Keratinocyte (primary cell): ENCODE measurements around the gene TNFAIP3. TPM values are rescaled to one million over a fixed set of nuclear protein-coding genes. Genes with fewer than 3 reads are reported as not detected.
"Not testable (repeated sequence)": the region's sequence is repeated elsewhere in the genome, so short reads cannot be mapped to it uniquely, and the experiment has no call there.

Experiments
- DNase-seq: peaks from one replicate; pipeline ENCODE4 v3.0.0-alpha.2; 2011; ENCODE audit warnings: low read depth, missing footprints, low spot score
- FAIRE-seq: peaks from 2 replicates; lab custom pipeline; 2011; peaks lifted over from hg19 to GRCh38; lab: Jason Lieb, UNC
- H2AFZ ChIP-seq: 2 replicates; pipeline ENCODE4 v1.6.0; 2012; ENCODE audit warnings: low read length, control low read depth, inconsistent platforms; ENCODE audit not compliant: control insufficient read depth
- H3K27ac ChIP-seq: 2 replicates; pipeline ENCODE4 v1.5.1; 2011; ENCODE audit warnings: low read length; ENCODE audit not compliant: control insufficient read depth, insufficient read depth
- H3K27me3 ChIP-seq: 3 replicates; pipeline ENCODE4 v1.6.0; 2011; ENCODE audit warnings: low read length; ENCODE audit not compliant: control insufficient read depth, insufficient read depth; ENCODE audit errors: extremely low read depth
- H3K36me3 ChIP-seq, 2 experiments: 2 replicates in 1 of 2; 3 replicates in 1 of 2; pipeline ENCODE4 v1.5.1; 2011; ENCODE audit warnings: low read length in 2 of 2, mild to moderate bottlenecking in 1 of 2; ENCODE audit not compliant: control insufficient read depth in 2 of 2, insufficient read depth in 2 of 2; ENCODE audit errors: extremely low read depth in 1 of 2
- H3K4me1 ChIP-seq: 3 replicates; pipeline ENCODE4 v1.5.1; 2011; ENCODE audit warnings: low read length; ENCODE audit not compliant: control insufficient read depth, insufficient read depth; ENCODE audit errors: extremely low read depth
- H3K4me2 ChIP-seq: 3 replicates; pipeline ENCODE4 v1.6.0; 2011; ENCODE audit warnings: low read depth, low read length; ENCODE audit not compliant: control insufficient read depth, insufficient read depth; ENCODE audit errors: extremely low read depth
- H3K4me3 ChIP-seq, 3 experiments: fragments of 200-600 bp in 1 of 3; sonication (generic) in 1 of 3; 2 replicates in 2 of 3; 3 replicates in 1 of 3; pipeline ENCODE4 v1.5.1; 2011 to 2016; ENCODE audit warnings: low read length in 3 of 3, mild to moderate bottlenecking in 3 of 3, control low read depth in 2 of 3, inconsistent platforms in 1 of 3, low read depth in 1 of 3, mixed read lengths in 1 of 3, mixed run types in 1 of 3, moderate library complexity in 1 of 3; ENCODE audit not compliant: control insufficient read depth in 2 of 3, insufficient read depth in 2 of 3; ENCODE audit errors: extremely low read depth in 1 of 3
- H3K79me2 ChIP-seq: 2 replicates; pipeline ENCODE4 v1.6.0; 2012; ENCODE audit warnings: low read length; ENCODE audit not compliant: control insufficient read depth, insufficient read depth
- H3K9ac ChIP-seq: 3 replicates; pipeline ENCODE4 v1.6.0; 2011; ENCODE audit warnings: low read length; ENCODE audit not compliant: control insufficient read depth, insufficient read depth; ENCODE audit errors: extremely low read depth
- H3K9me1 ChIP-seq: 3 replicates; pipeline ENCODE4 v1.6.0; 2011; ENCODE audit warnings: low read length; ENCODE audit not compliant: control insufficient read depth, insufficient read depth; ENCODE audit errors: extremely low read depth
- H3K9me3 ChIP-seq: 2 replicates; pipeline ENCODE4 v1.5.1; 2012; ENCODE audit warnings: low read depth, low read length; ENCODE audit not compliant: control insufficient read depth
- H4K20me1 ChIP-seq: 3 replicates; pipeline ENCODE4 v1.6.0; 2011; ENCODE audit warnings: low read length; ENCODE audit not compliant: control insufficient read depth, insufficient read depth; ENCODE audit errors: extremely low read depth
- EZH2 ChIP-seq: IDR thresholded peaks from one replicate; pipeline ENCODE4 v1.6.1; 2012; ENCODE audit warnings: inconsistent platforms, mild to moderate bottlenecking, low read length, moderate library complexity
- dilution Hi-C: fragments of 300-500 bp; cut with MboI; formaldehyde crosslinking; loops from one replicate; pipeline ENCODE4 v1.7.0; 2020; ENCODE audit warnings: low sequenced_read_pairs; ENCODE audit not compliant: extremely low pct_ligation_motif_present
- polyA plus RNA-seq, 5 experiments: library from polyadenylated mRNA; depleted of rRNA in 3 of 5; stranded (reverse) in 3 of 5; stranded (forward) in 1 of 5; unstranded in 1 of 5; fragments of >200 nt; gene quantifications; 1 replicate in 1 of 5; 2 replicates in 3 of 5; 3 replicates in 1 of 5; pipeline versions ENCODE4 v1.2.1 to v1.2.3, GENCODE V29; 2011 to 2012; ENCODE audit warnings: missing spikeins in 2 of 5, low read depth in 1 of 5, low replicate concordance in 1 of 5
- TF ChIP-seq, protein P1 (sequence below), 3 experiments: IDR thresholded peaks in 1 of 3; conservative IDR thresholded peaks in 1 of 3; optimal IDR thresholded peaks in 1 of 3; 2 replicates in 2 of 3; 3 replicates in 1 of 3; pipeline versions ENCODE3 to v1.5.1; 2011; ENCODE audit warnings: low read length in 3 of 3, mild to moderate bottlenecking in 3 of 3, moderate library complexity in 2 of 3, control low read depth in 1 of 3, inconsistent platforms in 1 of 3; ENCODE audit not compliant: insufficient read depth in 2 of 3; ENCODE audit errors: extremely low read depth in 1 of 3

Gene TNFAIP3
- polyA plus RNA-seq, 1 donor (not counting 4 experiments of a cell fraction or from before 2014, with no cell fraction given): 141 TPM

DNA sequence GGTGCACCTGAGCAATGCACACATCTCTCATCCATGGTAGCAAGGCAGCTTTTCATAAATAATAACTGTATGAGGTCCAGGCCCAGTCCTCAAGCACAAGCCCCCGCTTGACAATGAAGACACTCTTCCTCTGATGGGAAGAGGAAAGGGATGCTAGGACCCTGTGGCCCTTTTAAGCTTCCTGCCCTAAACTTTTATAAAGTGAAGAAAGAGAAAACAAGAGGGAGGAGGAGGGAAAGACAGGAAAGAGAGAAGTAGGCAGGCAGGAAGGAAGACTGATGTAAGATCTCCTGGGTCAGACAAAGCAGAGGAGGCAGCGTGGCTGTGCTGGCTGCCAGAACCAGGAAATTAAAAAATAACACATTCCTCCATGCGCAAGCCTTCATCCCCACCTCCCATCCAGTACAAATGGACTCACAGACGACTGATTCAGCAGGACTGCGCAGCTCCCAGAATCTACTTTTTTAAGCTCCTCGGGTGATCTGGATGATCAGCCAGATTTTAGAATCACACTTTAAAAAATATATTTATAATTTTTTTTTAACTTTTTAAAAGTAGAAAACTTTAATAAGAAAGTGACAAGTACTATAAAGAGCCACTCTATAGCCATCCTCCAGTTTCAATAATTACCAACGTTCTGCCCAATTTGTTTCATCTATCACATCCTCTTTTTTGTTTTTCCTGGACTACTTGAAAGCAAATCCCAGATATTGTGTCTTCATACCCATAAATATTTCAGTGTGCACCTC, 16.5 kb downstream of the TNFAIP3 start:
- H3K27me3 ChIP-seq: no peaks in the 10 kb centered on the region
- peaks cover 27 to 35% of the 10 kb centered on the region in 2 experiments for H3K36me3 ChIP-seq
- peaks cover 4% of the 10 kb centered on the region for H3K79me2 ChIP-seq
- H3K4me3 ChIP-seq: no peak overlapping the region
- DNase-seq (no peak), FAIRE-seq (no peak)
- H3K27ac ChIP-seq: no peak overlapping the region
- H3K4me1 ChIP-seq: no peaks in the 10 kb centered on the region
- H4K20me1 ChIP-seq: no peaks in the 10 kb centered on the region
- no peaks in the 10 kb centered on the region for H3K9me1 ChIP-seq
- dilution Hi-C loops: no loop called here
- no peak overlapping the region for H3K4me2 ChIP-seq
- H3K9ac ChIP-seq: no peak overlapping the region
- TF ChIP-seq, protein P1, sequence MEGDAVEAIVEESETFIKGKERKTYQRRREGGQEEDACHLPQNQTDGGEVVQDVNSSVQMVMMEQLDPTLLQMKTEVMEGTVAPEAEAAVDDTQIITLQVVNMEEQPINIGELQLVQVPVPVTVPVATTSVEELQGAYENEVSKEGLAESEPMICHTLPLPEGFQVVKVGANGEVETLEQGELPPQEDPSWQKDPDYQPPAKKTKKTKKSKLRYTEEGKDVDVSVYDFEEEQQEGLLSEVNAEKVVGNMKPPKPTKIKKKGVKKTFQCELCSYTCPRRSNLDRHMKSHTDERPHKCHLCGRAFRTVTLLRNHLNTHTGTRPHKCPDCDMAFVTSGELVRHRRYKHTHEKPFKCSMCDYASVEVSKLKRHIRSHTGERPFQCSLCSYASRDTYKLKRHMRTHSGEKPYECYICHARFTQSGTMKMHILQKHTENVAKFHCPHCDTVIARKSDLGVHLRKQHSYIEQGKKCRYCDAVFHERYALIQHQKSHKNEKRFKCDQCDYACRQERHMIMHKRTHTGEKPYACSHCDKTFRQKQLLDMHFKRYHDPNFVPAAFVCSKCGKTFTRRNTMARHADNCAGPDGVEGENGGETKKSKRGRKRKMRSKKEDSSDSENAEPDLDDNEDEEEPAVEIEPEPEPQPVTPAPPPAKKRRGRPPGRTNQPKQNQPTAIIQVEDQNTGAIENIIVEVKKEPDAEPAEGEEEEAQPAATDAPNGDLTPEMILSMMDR (optimal IDR thresholded peaks at IDR 0.05 in 1 of 3, IDR thresholded peaks at IDR 0.05 in 1 of 3, conservative IDR thresholded peaks at IDR 0.05 in 1 of 3; ENCODE audit: extremely low read depth in 1 of 3, insufficient read depth in 2 of 3, low read length in 3 of 3): no peak
- no peak for TF ChIP-seq EZH2
- H2AFZ ChIP-seq: no peak overlapping the region
- H3K9me3 ChIP-seq: no peaks in the 10 kb centered on the region

DNA sequence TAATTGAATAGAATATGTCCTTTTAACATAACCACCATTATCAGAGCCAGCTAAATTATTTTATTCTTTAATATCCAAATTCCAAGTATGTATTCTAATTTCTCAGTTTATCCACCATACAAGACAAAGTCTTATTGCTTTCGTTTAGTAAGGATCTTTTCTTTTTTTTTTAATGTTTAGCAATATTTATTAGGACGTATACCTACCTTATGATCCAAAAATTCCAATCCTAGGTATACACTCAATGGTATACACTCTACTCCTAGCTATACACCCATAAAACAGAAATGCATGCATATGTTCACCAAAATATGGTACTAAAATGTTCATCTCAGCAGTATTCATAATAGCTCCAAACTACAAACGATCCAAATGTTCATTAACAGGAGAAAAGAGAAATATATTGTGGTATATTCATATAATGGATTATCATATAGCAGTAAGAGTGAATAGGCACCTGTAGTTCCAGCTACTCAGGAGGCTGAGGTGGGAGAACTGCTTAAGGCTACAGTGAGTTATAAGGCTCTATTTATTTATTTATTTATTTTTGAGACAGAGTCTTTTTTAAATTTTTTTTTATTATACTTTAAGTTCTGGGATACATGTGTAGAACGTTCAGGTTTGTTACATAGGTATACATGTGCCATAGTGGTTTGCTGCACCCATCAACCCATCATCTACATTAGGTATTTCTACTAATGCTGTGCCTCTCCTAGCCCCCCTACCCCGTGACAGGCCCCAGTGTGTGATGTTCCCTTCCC, 17.3 kb downstream of the TNFAIP3 start:
- TF ChIP-seq, protein P1 (optimal IDR thresholded peaks at IDR 0.05 in 1 of 3, IDR thresholded peaks at IDR 0.05 in 1 of 3, conservative IDR thresholded peaks at IDR 0.05 in 1 of 3; ENCODE audit: extremely low read depth in 1 of 3, insufficient read depth in 2 of 3, low read length in 3 of 3): no peak
- TF ChIP-seq EZH2: no peak
- no peak overlapping the region for H3K9ac ChIP-seq
- H3K4me3 ChIP-seq: no peak overlapping the region
- H3K9me3 ChIP-seq: no peaks in the 10 kb centered on the region
- H3K79me2 ChIP-seq: no peaks in the 10 kb centered on the region
- FAIRE-seq (no peak), DNase-seq (no peak)
- H3K36me3 ChIP-seq: peaks cover 21 to 28% of the 10 kb centered on the region in 2 experiments
- H3K9me1 ChIP-seq: no peaks in the 10 kb centered on the region
- dilution Hi-C loops: no loop called here
- H2AFZ ChIP-seq: no peak overlapping the region
- H3K27me3 ChIP-seq: no peaks in the 10 kb centered on the region
- no peak overlapping the region for H3K4me2 ChIP-seq
- H4K20me1 ChIP-seq: no peaks in the 10 kb centered on the region
- no peaks in the 10 kb centered on the region for H3K4me1 ChIP-seq
- H3K27ac ChIP-seq: no peak overlapping the region

DNA sequence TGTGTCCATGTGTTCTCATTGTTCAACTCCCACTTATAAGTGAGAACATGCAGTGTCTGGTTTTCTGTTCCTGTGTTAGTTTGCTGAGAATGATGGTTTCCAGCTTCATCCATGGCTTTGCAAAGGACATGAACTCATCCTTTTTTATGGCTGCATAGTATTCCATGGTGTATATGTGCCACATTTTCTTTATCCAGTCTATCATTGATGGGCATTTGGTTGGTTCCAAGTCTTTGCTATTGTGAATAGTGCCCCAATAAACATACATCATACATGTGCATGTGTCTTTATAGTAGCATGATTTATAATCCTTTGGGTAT, 17.8 kb downstream of the TNFAIP3 start:
- H3K4me1 ChIP-seq, H3K9ac ChIP-seq, H3K4me2 ChIP-seq, H3K27me3 ChIP-seq, H3K9me3 ChIP-seq, H4K20me1 ChIP-seq, DNase-seq, FAIRE-seq, H3K9me1 ChIP-seq, H3K4me3 ChIP-seq, dilution Hi-C loops, H3K27ac ChIP-seq, H2AFZ ChIP-seq, H3K79me2 ChIP-seq: not testable (repeated sequence)
- H3K36me3 ChIP-seq: peaks cover 20 to 23% of the 10 kb centered on the region in 2 experiments
